Measurements from ENCODE around the gene VAMP5.

DNA sequence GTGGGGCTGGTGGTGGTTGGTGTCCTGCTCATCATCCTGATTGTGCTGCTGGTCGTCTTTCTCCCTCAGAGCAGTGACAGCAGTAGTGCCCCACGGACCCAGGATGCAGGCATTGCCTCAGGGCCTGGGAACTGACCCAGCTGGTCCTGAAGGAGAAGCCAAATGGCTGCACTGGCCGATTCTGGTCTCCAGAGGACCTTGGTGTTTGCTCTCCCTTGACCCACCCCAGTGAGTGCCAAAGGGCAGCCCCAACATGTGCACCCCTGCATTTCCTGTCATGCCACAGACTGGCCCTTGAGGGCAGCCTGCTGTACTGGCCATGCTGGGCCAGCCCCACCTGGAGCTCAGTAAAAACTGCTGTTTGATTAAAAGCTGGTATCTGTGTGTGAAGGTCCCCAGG is 8.8 kb downstream of the VAMP5 start:
- TF ChIP-seq, protein P1, sequence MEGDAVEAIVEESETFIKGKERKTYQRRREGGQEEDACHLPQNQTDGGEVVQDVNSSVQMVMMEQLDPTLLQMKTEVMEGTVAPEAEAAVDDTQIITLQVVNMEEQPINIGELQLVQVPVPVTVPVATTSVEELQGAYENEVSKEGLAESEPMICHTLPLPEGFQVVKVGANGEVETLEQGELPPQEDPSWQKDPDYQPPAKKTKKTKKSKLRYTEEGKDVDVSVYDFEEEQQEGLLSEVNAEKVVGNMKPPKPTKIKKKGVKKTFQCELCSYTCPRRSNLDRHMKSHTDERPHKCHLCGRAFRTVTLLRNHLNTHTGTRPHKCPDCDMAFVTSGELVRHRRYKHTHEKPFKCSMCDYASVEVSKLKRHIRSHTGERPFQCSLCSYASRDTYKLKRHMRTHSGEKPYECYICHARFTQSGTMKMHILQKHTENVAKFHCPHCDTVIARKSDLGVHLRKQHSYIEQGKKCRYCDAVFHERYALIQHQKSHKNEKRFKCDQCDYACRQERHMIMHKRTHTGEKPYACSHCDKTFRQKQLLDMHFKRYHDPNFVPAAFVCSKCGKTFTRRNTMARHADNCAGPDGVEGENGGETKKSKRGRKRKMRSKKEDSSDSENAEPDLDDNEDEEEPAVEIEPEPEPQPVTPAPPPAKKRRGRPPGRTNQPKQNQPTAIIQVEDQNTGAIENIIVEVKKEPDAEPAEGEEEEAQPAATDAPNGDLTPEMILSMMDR (IDR thresholded peaks at IDR 0.05; ENCODE audit: insufficient read depth, low read depth, low read length) = no peak
- no peak for TF ChIP-seq EZH2 (IDR thresholded peaks at IDR 0.05; ENCODE audit: insufficient read depth, low read length)

Measured in astrocyte (in vitro differentiated cells and primary cell).